Heart left ventricle (tissue), 13 donors: ENCODE measurements around the gene CLDN4.

Experiments
- CTCF ChIP-seq, 12 donors: fragments of 200-600 bp; sonication (generic) in 4 of 12; IDR thresholded peaks; one replicate each; pipeline versions ENCODE4 v1.5.0 to v1.8.0; 2018 to 2022; ENCODE audit warnings: antibody characterized with exemption in 12 of 12, mild to moderate bottlenecking in 5 of 12
- POLR2A ChIP-seq, 2 donors: fragments of 450-650 bp; IDR thresholded peaks; one replicate each; pipeline ENCODE4 v1.6.1; 2017; ENCODE audit warnings: antibody characterized with exemption in 2 of 2, mild to moderate bottlenecking in 2 of 2, moderate library complexity in 2 of 2
- donor health status: ischemic (EF 13 %, LVEDD 7.1; RV severe dilation, severe dysfunction).
- donor health status: DM: no; HTN: yes; CAD: no.
- donor health status: DM: no; HTN: no; CAD: no.
- donor health status: ischemic (EF 25% LVEDD 6.9; RV normal size, moderate dysfunction).
- donor health status: ischemic (EF 25% LVEDD 5.7; RV mildly dilated, moderate dysfunction).
- donor health status: ischemic (EF 35%, LVEDD 5.7; RV mildly dilated, moderate dysfunction).
- donor health status: nonischemic (EF 11% LVEDD 7.7; RV severe dilation, severe dysfunction).
- donor health status: DM: yes; HTN: yes; CAD: no.
- donor health status: PGD.
- donor health status: ischemic (EF 29% LVEDD 5.4; RV normal size, mild dysfunction).
- donor health status: nonischemic (EF 23%, LVEDD 6.1; RV moderate dilation, normal function).

GRCh38 chr7:73869011-73869798 is 38.4 kb downstream of the CLDN4 start:
- TF ChIP-seq CTCF (IDR thresholded peaks at IDR 0.05) (no peak), POLR2A (IDR thresholded peaks at IDR 0.05) (no peak)
